ENCODE data around the gene VRK1.
A peak's percentile ranks its signal among the peaks of the same experiment; 100 is the strongest.

The VRK1 gene

GRCh38 chr14:96796851-96797581 is at the start of gene VRK1:
Gene VRK1 (plus strand): TSS chr14:96797382. CDS start chr14:96833472, 36,090 bp downstream.
- Histone ChIP-seq H3K9ac (ENCODE audit: low read depth, low read length) (peak within 1 kb of the TSS; percentile 94), H3K27ac (ENCODE audit: low read length) (peak within 1 kb of the TSS; percentile 92), H3K9me3 (ENCODE audit: insufficient read depth, low read length, severe bottlenecking) (no peaks in the 10 kb centered on the region), H2AFZ (ENCODE audit: low read depth, low read length) (peak within 1 kb of the TSS; percentile 74), H3K36me3 (ENCODE audit: insufficient read depth, low read length) (peaks cover 4% of the 10 kb centered on the region; the same call in 1 of the 2 replicates), H3K4me3 (ENCODE audit: low read depth in 1 of 2, low read length in 2 of 2) (peak within 1 kb of the TSS; percentile 72 to 84), H3K4me1 (ENCODE audit: insufficient read depth, low read length) (peaks cover 36% of the 10 kb centered on the region), H4K20me1 (ENCODE audit: insufficient read depth, low read length) (peaks cover 40% of the 10 kb centered on the region), H3K4me2 (ENCODE audit: insufficient read depth, low read length) (peak within 1 kb of the TSS; percentile 76), H3K27me3 (ENCODE audit: insufficient read depth, low read length, poor library complexity) (no peaks in the 10 kb centered on the region), H3K79me2 (ENCODE audit: insufficient read depth, low read length) (peaks cover 49% of the 10 kb centered on the region)
- peak; percentile 97 for ATAC-seq (ENCODE audit: insufficient read depth, low read depth)
- DNase-seq, result peak; percentile 96
- TF ChIP-seq CTCF (IDR thresholded peaks at IDR 0.05; ENCODE audit: borderline replicate concordance, extremely low read depth, low read length, poor library complexity, severe bottlenecking) (no peak), EZH2 (IDR thresholded peaks at IDR 0.05; ENCODE audit: borderline replicate concordance, low read depth, low read length, severe bottlenecking) (no peak)

GRCh38 chr14:96747608-96748007 is 49.6 kb upstream of the VRK1 start:
- no peaks in the 10 kb centered on the region for H4K20me1 ChIP-seq (ENCODE audit: insufficient read depth, low read length)
- no peak for ATAC-seq (ENCODE audit: insufficient read depth, low read depth)
- H3K4me3 ChIP-seq (ENCODE audit: low read depth in 1 of 2, low read length in 2 of 2), result no peak overlapping the region
- H3K27me3 ChIP-seq (ENCODE audit: insufficient read depth, low read length, poor library complexity), result peaks cover 12% of the 10 kb centered on the region
- TF ChIP-seq EZH2 (IDR thresholded peaks at IDR 0.05; ENCODE audit: borderline replicate concordance, low read depth, low read length, severe bottlenecking), result no peak
- TF ChIP-seq CTCF (IDR thresholded peaks at IDR 0.05; ENCODE audit: borderline replicate concordance, extremely low read depth, low read length, poor library complexity, severe bottlenecking), result no peak
- H3K79me2 ChIP-seq (ENCODE audit: insufficient read depth, low read length), result no peaks in the 10 kb centered on the region
- H3K4me2 ChIP-seq (ENCODE audit: insufficient read depth, low read length), result no peak overlapping the region
- no peak overlapping the region for H3K9ac ChIP-seq (ENCODE audit: low read depth, low read length)
- no peak overlapping the region for H2AFZ ChIP-seq (ENCODE audit: low read depth, low read length)
- no peak overlapping the region for H3K27ac ChIP-seq (ENCODE audit: low read length)
- H3K36me3 ChIP-seq (ENCODE audit: insufficient read depth, low read length), result no peaks in the 10 kb centered on the region
- no peak for DNase-seq
- no peaks in the 10 kb centered on the region for H3K4me1 ChIP-seq (ENCODE audit: insufficient read depth, low read length)
- no peaks in the 10 kb centered on the region for H3K9me3 ChIP-seq (ENCODE audit: insufficient read depth, low read length, severe bottlenecking)

GRCh38 chr14:96748362-96748761 is 48.8 kb upstream of the VRK1 start:
- Histone ChIP-seq H4K20me1 (ENCODE audit: insufficient read depth, low read length) (no peaks in the 10 kb centered on the region), H3K27me3 (ENCODE audit: insufficient read depth, low read length, poor library complexity) (peaks cover 7% of the 10 kb centered on the region), H3K9ac (ENCODE audit: low read depth, low read length) (no peak overlapping the region), H3K4me1 (ENCODE audit: insufficient read depth, low read length) (no peaks in the 10 kb centered on the region), H3K9me3 (ENCODE audit: insufficient read depth, low read length, severe bottlenecking) (no peaks in the 10 kb centered on the region), H3K4me2 (ENCODE audit: insufficient read depth, low read length) (no peak overlapping the region), H3K4me3 (ENCODE audit: low read depth in 1 of 2, low read length in 2 of 2) (no peak overlapping the region), H3K36me3 (ENCODE audit: insufficient read depth, low read length) (no peaks in the 10 kb centered on the region), H3K27ac (ENCODE audit: low read length) (no peak overlapping the region), H3K79me2 (ENCODE audit: insufficient read depth, low read length) (no peaks in the 10 kb centered on the region), H2AFZ (ENCODE audit: low read depth, low read length) (no peak overlapping the region)
- TF ChIP-seq EZH2 (IDR thresholded peaks at IDR 0.05; ENCODE audit: borderline replicate concordance, low read depth, low read length, severe bottlenecking) (no peak), CTCF (IDR thresholded peaks at IDR 0.05; ENCODE audit: borderline replicate concordance, extremely low read depth, low read length, poor library complexity, severe bottlenecking) (no peak)
- DNase-seq (no peak), ATAC-seq (ENCODE audit: insufficient read depth, low read depth) (no peak)

All from DND-41 (cell line).